Gastrocnemius medialis (tissue), 4 donors: ENCODE results near the gene PSMC5.

Source experiments
- POLR2A ChIP-seq, 2 donors: fragments of 450-650 bp; IDR thresholded peaks; one replicate each; pipeline ENCODE4 v1.6.1; 2017; ENCODE audit warnings: antibody characterized with exemption in 2 of 2, mild to moderate bottlenecking in 2 of 2, moderate library complexity in 2 of 2
- TF ChIP-seq, protein P1 (sequence below), 5 experiments: fragments of 450-650 bp in 3 of 5; fragments of 200-600 bp in 2 of 5; sonication (generic) in 2 of 5; IDR thresholded peaks in 4 of 5; conservative IDR thresholded peaks in 1 of 5; 1 replicate in 4 of 5; 2 replicates in 1 of 5; pipeline ENCODE4 v1.5.1; 2016 to 2019; ENCODE audit warnings: antibody characterized with exemption in 5 of 5, mild to moderate bottlenecking in 3 of 5, moderate library complexity in 3 of 5

DNA sequence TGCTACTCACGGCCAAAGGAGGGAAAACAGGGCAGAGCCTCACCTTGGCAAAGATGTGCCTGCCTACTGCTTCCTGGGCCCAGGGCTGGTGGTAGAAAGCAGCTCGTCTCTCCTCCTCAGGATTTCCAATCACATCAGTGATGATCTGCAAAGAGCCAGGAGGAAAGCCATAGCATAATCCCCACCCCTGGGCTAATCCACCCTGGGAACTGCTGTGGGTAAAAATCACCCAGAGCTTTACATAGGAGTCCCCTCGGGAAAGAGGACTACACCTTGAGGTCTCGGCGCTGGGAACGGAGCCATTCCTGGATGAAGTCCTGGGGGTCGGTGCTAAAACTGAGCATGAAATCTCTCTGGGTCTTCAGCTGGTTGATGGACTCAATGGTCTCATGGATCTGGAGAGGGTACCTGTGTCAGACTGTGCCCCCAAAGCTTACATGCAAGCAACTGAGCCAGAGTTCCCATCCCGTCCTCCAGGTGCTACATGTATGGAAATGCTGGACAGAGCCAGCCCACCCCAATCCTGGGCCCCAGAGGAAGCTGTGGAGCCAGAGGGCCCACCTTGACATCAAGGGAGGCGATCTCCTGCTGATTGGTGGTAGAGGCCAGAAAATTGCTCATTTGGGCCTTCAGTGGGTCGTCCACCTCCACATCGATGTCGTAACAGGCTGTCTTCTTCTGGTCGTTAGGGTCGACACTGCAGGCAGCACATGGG is 6.0 kb downstream of the PSMC5 start:
- TF ChIP-seq, protein P1, sequence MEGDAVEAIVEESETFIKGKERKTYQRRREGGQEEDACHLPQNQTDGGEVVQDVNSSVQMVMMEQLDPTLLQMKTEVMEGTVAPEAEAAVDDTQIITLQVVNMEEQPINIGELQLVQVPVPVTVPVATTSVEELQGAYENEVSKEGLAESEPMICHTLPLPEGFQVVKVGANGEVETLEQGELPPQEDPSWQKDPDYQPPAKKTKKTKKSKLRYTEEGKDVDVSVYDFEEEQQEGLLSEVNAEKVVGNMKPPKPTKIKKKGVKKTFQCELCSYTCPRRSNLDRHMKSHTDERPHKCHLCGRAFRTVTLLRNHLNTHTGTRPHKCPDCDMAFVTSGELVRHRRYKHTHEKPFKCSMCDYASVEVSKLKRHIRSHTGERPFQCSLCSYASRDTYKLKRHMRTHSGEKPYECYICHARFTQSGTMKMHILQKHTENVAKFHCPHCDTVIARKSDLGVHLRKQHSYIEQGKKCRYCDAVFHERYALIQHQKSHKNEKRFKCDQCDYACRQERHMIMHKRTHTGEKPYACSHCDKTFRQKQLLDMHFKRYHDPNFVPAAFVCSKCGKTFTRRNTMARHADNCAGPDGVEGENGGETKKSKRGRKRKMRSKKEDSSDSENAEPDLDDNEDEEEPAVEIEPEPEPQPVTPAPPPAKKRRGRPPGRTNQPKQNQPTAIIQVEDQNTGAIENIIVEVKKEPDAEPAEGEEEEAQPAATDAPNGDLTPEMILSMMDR (IDR thresholded peaks at IDR 0.05 in 4 of 5, conservative IDR thresholded peaks at IDR 0.05 in 1 of 5), result no peak
- TF ChIP-seq POLR2A (IDR thresholded peaks at IDR 0.05), result no peak
